Spleen (tissue), 7 donors: ENCODE data around the gene OPN3.

Experiments used
- POLR2A ChIP-seq, 3 donors: fragments of 450-650 bp; IDR thresholded peaks; one replicate each; pipeline ENCODE4 v1.5.1; 2017; ENCODE audit warnings: antibody characterized with exemption in 3 of 3, mild to moderate bottlenecking in 1 of 3
- TF ChIP-seq, protein P1 (sequence below), 11 experiments: fragments of 200-600 bp in 7 of 11; fragments of 450-650 bp in 4 of 11; sonication (generic) in 4 of 11; IDR thresholded peaks in 8 of 11; conservative IDR thresholded peaks in 3 of 11; 1 replicate in 7 of 11; 2 replicates in 4 of 11; pipeline versions ENCODE4 v1.4.0 to v1.8.0; 2016 to 2021; ENCODE audit warnings: antibody characterized with exemption in 11 of 11, inconsistent platforms in 4 of 11, mild to moderate bottlenecking in 1 of 11
- donor health status: DM: no; HTN: no; CAD: no; lungs with moderate emphysema.
- donor health status: DM: no; HTN: no; CAD: no.
- donor health status: DM: no; HTN: no; CAD: no.

DNA sequence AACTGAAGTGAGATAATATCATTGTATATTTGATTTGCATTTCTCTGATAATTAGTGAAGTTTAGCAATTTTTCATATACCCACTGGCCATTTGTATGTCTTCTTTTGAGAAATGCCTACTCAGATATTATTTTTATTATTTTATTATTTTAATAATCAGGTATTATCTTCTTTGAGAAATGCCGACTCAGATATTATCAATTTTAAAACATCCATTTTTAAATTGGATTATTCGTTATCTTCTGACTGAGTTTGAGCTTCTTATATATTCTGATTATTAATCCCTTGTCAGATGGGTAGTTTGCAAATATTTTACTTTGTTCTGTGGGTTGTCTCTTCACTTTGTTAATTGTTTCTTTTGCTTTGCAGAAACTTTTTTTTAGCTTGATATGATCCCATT is 70.3 kb downstream of the OPN3 start:
- TF ChIP-seq, protein P1, sequence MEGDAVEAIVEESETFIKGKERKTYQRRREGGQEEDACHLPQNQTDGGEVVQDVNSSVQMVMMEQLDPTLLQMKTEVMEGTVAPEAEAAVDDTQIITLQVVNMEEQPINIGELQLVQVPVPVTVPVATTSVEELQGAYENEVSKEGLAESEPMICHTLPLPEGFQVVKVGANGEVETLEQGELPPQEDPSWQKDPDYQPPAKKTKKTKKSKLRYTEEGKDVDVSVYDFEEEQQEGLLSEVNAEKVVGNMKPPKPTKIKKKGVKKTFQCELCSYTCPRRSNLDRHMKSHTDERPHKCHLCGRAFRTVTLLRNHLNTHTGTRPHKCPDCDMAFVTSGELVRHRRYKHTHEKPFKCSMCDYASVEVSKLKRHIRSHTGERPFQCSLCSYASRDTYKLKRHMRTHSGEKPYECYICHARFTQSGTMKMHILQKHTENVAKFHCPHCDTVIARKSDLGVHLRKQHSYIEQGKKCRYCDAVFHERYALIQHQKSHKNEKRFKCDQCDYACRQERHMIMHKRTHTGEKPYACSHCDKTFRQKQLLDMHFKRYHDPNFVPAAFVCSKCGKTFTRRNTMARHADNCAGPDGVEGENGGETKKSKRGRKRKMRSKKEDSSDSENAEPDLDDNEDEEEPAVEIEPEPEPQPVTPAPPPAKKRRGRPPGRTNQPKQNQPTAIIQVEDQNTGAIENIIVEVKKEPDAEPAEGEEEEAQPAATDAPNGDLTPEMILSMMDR (IDR thresholded peaks at IDR 0.05 in 8 of 11, conservative IDR thresholded peaks at IDR 0.05 in 3 of 11), result no peak
- TF ChIP-seq POLR2A (IDR thresholded peaks at IDR 0.05), result no peak
